ENCODE results near the gene KDM4E. TPM values are rescaled to one million over a fixed set of nuclear protein-coding genes. Genes with fewer than 3 reads are reported as not detected.
A peak's percentile ranks its signal among the peaks of the same experiment; 100 is the strongest.
"Not testable (repeated sequence)": the region's sequence is repeated elsewhere in the genome, so short reads cannot be mapped to it uniquely, and the experiment has no call there.

KDM4E gene
- total RNA-seq, 2 donors from 2014 or later, result not detected

DNA sequence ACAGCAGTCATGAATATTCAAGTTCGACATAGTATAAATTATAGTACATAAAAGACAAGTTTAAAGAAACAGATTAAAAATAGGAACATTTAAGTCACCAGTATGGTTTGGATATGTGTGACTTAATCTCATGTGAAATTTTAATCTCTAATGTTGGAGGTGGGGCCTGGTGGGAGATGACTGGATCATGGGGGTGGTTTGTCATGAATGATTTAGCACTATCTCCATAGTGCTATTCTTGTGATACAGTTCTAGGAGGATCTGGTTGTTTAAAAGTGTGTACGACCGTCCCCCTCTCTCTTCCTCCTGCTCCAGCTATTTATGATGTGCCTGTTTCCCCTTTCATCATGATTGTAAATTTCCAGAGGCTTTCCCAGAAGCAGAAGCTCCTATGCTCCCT lies 3.3 kb downstream of the KDM4E start:
- Histone ChIP-seq H3K4me3 (no peak overlapping the region), H3K9me3 (no peaks in the 10 kb centered on the region), H3K27ac (no peak overlapping the region), H3K36me3 (no peaks in the 10 kb centered on the region), H3K4me1 (no peaks in the 10 kb centered on the region), H3K27me3 (no peaks in the 10 kb centered on the region)
- DNase-seq (ENCODE audit: low spot score), result no peak
- TF ChIP-seq, protein P1, sequence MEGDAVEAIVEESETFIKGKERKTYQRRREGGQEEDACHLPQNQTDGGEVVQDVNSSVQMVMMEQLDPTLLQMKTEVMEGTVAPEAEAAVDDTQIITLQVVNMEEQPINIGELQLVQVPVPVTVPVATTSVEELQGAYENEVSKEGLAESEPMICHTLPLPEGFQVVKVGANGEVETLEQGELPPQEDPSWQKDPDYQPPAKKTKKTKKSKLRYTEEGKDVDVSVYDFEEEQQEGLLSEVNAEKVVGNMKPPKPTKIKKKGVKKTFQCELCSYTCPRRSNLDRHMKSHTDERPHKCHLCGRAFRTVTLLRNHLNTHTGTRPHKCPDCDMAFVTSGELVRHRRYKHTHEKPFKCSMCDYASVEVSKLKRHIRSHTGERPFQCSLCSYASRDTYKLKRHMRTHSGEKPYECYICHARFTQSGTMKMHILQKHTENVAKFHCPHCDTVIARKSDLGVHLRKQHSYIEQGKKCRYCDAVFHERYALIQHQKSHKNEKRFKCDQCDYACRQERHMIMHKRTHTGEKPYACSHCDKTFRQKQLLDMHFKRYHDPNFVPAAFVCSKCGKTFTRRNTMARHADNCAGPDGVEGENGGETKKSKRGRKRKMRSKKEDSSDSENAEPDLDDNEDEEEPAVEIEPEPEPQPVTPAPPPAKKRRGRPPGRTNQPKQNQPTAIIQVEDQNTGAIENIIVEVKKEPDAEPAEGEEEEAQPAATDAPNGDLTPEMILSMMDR (IDR thresholded peaks at IDR 0.05), result no peak

DNA sequence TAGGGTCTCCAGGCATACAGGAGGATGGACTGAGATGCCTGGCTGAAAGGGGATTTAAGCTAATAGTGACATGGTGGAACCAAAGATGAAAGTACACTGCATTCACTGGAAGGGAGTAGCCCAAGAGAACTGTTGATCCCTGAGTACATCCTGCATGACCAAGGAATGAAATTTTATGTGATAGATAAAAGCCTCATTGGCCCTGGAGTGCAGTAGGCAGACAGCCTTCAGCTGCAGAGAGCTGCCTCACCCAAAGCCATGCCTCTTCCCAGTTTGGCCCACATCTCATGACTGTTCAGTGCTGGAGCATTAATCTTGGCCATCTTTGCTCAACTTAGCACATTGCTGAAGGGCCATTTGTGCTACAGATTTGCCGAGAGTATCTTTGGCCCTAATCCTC lies 8.0 kb downstream of the KDM4E start:
- no peak overlapping the region for H3K4me3 ChIP-seq
- TF ChIP-seq, protein P1 (IDR thresholded peaks at IDR 0.05), result no peak
- no peak overlapping the region for H3K27ac ChIP-seq
- peaks cover 0 to 4% of the 10 kb centered on the region in 2 donors for H3K9me3 ChIP-seq
- no peaks in the 10 kb centered on the region for H3K4me1 ChIP-seq
- no peaks in the 10 kb centered on the region for H3K36me3 ChIP-seq
- DNase-seq (ENCODE audit: low spot score), result no peak
- no peaks in the 10 kb centered on the region for H3K27me3 ChIP-seq

DNA sequence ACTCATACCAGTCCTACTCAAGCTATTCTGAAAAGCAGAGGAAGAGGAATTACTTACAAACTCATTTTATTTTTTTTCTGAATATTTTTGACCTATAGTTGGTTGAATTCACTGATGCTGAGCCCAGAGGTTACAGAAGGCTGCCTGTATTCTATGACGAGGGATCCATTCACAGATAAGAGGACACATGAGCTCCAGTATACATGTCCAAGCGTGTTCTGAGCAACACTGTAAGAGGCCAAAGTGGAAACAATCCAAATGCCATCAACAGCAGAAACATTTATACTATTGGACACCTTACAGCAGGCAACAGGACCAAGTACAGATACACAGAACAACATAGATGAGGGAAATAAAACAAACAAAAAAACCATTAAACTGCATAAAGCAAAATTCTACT lies 10.3 kb downstream of the KDM4E start:
- no peak for DNase-seq (ENCODE audit: low spot score)
- TF ChIP-seq, protein P1 (IDR thresholded peaks at IDR 0.05), result no peak
- H3K36me3 ChIP-seq, result no peaks in the 10 kb centered on the region
- no peaks in the 10 kb centered on the region for H3K27me3 ChIP-seq
- no peak overlapping the region for H3K4me3 ChIP-seq
- no peak overlapping the region for H3K27ac ChIP-seq
- H3K4me1 ChIP-seq, result no peaks in the 10 kb centered on the region
- peaks cover 0 to 6% of the 10 kb centered on the region in 2 donors for H3K9me3 ChIP-seq

DNA sequence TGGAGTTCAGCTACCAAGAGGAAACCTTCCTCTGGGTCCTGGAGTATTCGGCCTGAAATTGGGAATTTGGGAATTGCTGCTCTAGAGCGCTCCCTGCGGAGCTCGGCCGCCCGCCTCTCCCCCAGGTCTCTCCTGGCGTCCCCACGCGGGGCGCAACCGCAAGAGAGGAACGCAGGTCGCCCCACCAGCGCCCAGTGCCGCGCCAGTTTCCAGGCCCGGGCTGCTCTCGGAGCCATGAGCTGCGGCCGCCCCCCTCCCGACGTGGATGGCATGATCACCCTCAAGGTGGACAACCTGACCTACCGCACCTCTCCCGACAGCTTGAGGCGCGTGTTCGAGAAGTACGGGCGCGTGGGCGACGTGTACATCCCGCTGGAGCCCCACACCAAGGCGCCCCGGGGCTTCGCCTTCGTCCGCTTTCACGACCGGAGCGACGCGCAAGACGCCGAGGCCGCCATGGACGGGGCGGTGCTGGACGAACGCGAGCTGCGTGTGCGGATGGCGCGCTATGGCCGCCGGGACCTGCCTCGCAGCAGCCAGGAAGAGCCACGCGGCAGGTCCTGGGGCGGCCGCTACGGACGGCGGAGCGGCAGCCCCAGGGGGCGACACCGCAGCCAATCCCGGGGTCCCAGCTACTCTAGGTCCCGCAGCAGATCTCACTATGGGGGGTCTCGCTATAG lies 12.4 kb downstream of the KDM4E start:
- H3K4me3 ChIP-seq, result peak overlapping the region; percentile 16 to 39
- H3K27me3 ChIP-seq; H3K36me3 ChIP-seq; H3K9me3 ChIP-seq; H3K4me1 ChIP-seq; DNase-seq (ENCODE audit: low spot score); H3K27ac ChIP-seq: not testable (repeated sequence)

DNA sequence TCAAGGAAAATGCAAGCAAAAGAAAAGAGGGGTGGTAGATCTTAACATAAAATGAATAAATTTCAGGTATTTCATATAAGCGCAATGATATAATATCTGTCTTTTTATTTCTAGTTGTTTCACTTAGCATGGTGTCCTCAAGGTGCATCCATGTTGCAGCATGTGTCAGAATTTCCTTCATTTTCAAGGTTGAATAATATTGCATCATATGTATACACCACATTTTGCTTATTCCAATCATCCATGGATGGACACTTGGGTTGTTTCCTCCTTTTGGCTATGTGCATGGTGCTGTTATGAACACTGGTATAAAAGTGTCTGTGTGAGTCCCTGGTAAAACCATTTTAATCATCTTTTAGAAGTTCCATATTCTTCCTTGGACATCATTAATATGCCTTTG lies 17.2 kb downstream of the KDM4E start:
- Histone ChIP-seq H3K27me3 (no peaks in the 10 kb centered on the region), H3K4me3 (no peak overlapping the region)
- TF ChIP-seq, protein P1 (IDR thresholded peaks at IDR 0.05), result no peak

DNA sequence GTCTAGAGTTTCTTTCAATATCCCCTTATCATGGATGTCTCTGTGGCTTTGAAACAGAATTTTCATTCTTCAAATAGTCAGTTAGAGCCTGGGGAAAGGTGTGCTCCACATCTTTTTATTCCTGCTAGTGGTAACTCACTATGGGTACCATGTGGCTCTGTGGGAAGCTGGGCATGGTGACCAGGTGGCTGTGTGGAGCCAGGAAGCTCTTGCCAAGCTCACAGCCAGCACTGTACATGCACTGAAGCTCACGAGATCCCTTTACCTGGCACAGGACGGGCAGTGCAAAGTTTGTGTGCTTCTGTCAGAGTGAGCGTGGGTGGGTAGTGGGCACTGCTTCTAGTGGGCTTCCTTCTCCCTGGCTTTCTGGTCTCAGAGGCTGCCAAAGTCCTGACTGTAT lies 17.8 kb downstream of the KDM4E start:
- TF ChIP-seq, protein P1 (IDR thresholded peaks at IDR 0.05), result no peak
- no peak for DNase-seq (ENCODE audit: low spot score)
- Histone ChIP-seq H3K9me3 (peaks cover 0 to 4% of the 10 kb centered on the region in 2 donors), H3K27me3 (no peaks in the 10 kb centered on the region), H3K4me1 (no peaks in the 10 kb centered on the region), H3K27ac (no peak overlapping the region), H3K4me3 (no peak overlapping the region), H3K36me3 (no peaks in the 10 kb centered on the region)

More for the DNA sequence above, 17.2 kb downstream of the KDM4E start:
- DNase-seq (ENCODE audit: low spot score), result no peak
- Histone ChIP-seq H3K27ac (no peak overlapping the region), H3K9me3 (peaks cover 0 to 6% of the 10 kb centered on the region in 2 donors), H3K36me3 (no peaks in the 10 kb centered on the region), H3K4me1 (no peaks in the 10 kb centered on the region)
